Heart right ventricle (tissue), 16 donors: ENCODE data around the gene ULK4. TPM values are rescaled to one million over a fixed set of nuclear protein-coding genes. Genes with fewer than 3 reads are reported as not detected.

Experiments
- ATAC-seq, 8 donors: fragments of 200-7000 bp; cut with Tn5 transposase; one replicate each; pipeline ENCODE4 v1.9.1; 2020; ENCODE audit warnings: mild to moderate bottlenecking in 8 of 8, moderate library complexity in 8 of 8, moderate number of reproducible peaks in 1 of 8
- DNase-seq, 2 donors: peaks; one replicate each; pipeline ENCODE4 v3.0.0-alpha.2; 2020
- H3K27ac ChIP-seq, 10 donors: fragments of 200-600 bp; sonication (generic) in 2 of 10; one replicate each; pipeline versions ENCODE4 v1.5.0 to v1.8.0; 2020 to 2022; ENCODE audit warnings: mild to moderate bottlenecking in 3 of 10
- H3K27me3 ChIP-seq, 7 donors: fragments of 200-600 bp; one replicate each; pipeline ENCODE4 v1.8.0; 2021 to 2022; ENCODE audit warnings: mild to moderate bottlenecking in 2 of 7
- H3K36me3 ChIP-seq, 9 donors: fragments of 200-600 bp; sonication (generic) in 1 of 9; one replicate each; pipeline versions ENCODE4 v1.5.0 to v1.8.0; 2020 to 2022; ENCODE audit warnings: mild to moderate bottlenecking in 2 of 9
- H3K4me1 ChIP-seq, 9 donors: fragments of 200-600 bp; sonication (generic) in 1 of 9; one replicate each; pipeline versions ENCODE4 v1.5.0 to v1.8.0; 2020 to 2022; ENCODE audit warnings: mild to moderate bottlenecking in 4 of 9
- H3K4me3 ChIP-seq, 10 donors: fragments of 200-600 bp; sonication (generic) in 2 of 10; one replicate each; pipeline versions ENCODE4 v1.5.0 to v1.8.0; 2020 to 2022; ENCODE audit warnings: mild to moderate bottlenecking in 7 of 10, moderate library complexity in 2 of 10
- H3K9me3 ChIP-seq, 11 donors: fragments of 200-600 bp in 10 of 11; sonication (generic) in 2 of 11; one replicate each; pipeline versions ENCODE4 v1.5.0 to v1.8.0; 2013 to 2022; ENCODE audit warnings: mild to moderate bottlenecking in 2 of 11, control low read depth in 1 of 11, moderate library complexity in 1 of 11
- WGBS, 2 donors: extraction: QIAGEN DNeasy Blood & Tissue Kit; methylation state at CpG; one replicate each; pipeline ENCODE4 v1.1.7; 2013; ENCODE audit warnings: inconsistent platforms in 1 of 2; 5-methylcytosine and 5-hydroxymethylcytosine counted together
- intact Hi-C, 10 donors: fragments of 100-400 bp; cut with DNase I; formaldehyde crosslinking; loops; one replicate each; pipeline versions ENCODE4 v1.11.1 to v1.14.2; 2022
- polyA plus RNA-seq, 2 donors: library from polyadenylated mRNA; stranded (reverse); fragments of 200-250 nt; gene quantifications; one replicate each; pipeline ENCODE4 v1.2.3, GENCODE V29; 2013
- total RNA-seq, 10 donors: library from RNA; stranded (reverse); fragmentation: NEBNext Ultra II Directional in 3 of 10; extraction: Animal tissue kit (Norgen Biotek cat#: 25700) in 3 of 10; gene quantifications; one replicate each; pipeline versions ENCODE4 v1.2.1 to v1.2.4, GENCODE V29; 2021 to 2023
- TF ChIP-seq, protein P1 (sequence below), 9 donors: fragments of 200-600 bp; sonication (generic) in 2 of 9; IDR thresholded peaks; one replicate each; pipeline versions ENCODE4 v1.5.0 to v1.8.0; 2021 to 2022; ENCODE audit warnings: antibody characterized with exemption in 9 of 9, mild to moderate bottlenecking in 5 of 9, moderate library complexity in 1 of 9
- donor health status: Arrhythmogenic right ventricular cardiomyopathy.
- donor health status: ischemic (EF 13 %, LVEDD 7.1; RV severe dilation, severe dysfunction).
- donor health status: healthy with polysubstance abuse.
- donor health status: DM: no; HTN: yes; CAD: no.
- donor health status: DM: no; HTN: no; CAD: no.
- donor health status: ischemic (EF 25% LVEDD 6.9; RV normal size, moderate dysfunction).
- donor health status: ischemic (EF 25% LVEDD 5.7; RV mildly dilated, moderate dysfunction).
- donor health status: healthy.
- donor health status: DM: yes; HTN: yes; CAD: no.
- donor health status: Ischemic cardiomyopathy.
- donor health status: ischemic (EF 35%, LVEDD 5.7; RV mildly dilated, moderate dysfunction).
- donor health status: nonischemic (EF 11% LVEDD 7.7; RV severe dilation, severe dysfunction).
- donor health status: DM: yes; HTN: yes; CAD: no.
- donor health status: PGD.
- donor health status: ischemic (EF 29% LVEDD 5.4; RV normal size, mild dysfunction).
- donor health status: nonischemic (EF 23%, LVEDD 6.1; RV moderate dilation, normal function).

ULK4 gene
- total and polyA plus RNA-seq, 12 donors: 1.4 to 11.4 (median 2.6) TPM

DNA sequence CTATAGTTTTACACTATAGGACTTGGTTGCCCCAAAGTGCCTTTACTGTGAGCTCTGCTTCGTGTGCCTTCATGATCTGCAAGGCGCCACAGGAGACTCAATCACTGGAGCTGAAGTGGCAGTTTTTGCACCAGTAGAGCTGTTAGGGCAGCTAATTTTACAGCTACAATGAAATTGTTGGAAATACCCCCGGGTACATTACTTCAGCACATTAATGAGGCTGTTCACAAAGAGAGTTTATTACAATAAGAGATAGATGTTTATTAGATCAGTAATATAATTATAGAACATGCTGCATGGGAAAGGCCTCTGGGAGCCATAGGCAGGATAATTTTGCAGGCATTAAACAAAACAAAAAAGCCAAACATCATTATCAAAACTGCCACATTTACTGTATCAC is 531.5 kb downstream of the ULK4 start:
- no peak for ATAC-seq
- Histone ChIP-seq H3K27ac (no peak overlapping the region), H3K36me3 (no peaks in the 10 kb centered on the region), H3K4me3 (no peak overlapping the region), H3K4me1 (no peaks in the 10 kb centered on the region), H3K27me3 (no peaks in the 10 kb centered on the region), H3K9me3 (peaks cover 0 to 39% (median 7%) of the 10 kb centered on the region in 11 donors)
- intact Hi-C loops: no loop called here
- no peak for DNase-seq
- TF ChIP-seq, protein P1, sequence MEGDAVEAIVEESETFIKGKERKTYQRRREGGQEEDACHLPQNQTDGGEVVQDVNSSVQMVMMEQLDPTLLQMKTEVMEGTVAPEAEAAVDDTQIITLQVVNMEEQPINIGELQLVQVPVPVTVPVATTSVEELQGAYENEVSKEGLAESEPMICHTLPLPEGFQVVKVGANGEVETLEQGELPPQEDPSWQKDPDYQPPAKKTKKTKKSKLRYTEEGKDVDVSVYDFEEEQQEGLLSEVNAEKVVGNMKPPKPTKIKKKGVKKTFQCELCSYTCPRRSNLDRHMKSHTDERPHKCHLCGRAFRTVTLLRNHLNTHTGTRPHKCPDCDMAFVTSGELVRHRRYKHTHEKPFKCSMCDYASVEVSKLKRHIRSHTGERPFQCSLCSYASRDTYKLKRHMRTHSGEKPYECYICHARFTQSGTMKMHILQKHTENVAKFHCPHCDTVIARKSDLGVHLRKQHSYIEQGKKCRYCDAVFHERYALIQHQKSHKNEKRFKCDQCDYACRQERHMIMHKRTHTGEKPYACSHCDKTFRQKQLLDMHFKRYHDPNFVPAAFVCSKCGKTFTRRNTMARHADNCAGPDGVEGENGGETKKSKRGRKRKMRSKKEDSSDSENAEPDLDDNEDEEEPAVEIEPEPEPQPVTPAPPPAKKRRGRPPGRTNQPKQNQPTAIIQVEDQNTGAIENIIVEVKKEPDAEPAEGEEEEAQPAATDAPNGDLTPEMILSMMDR (IDR thresholded peaks at IDR 0.05): no peak
- 85 to 91% methylated on average over 3 of the region's 3 CpGs for WGBS, 2 donors

DNA sequence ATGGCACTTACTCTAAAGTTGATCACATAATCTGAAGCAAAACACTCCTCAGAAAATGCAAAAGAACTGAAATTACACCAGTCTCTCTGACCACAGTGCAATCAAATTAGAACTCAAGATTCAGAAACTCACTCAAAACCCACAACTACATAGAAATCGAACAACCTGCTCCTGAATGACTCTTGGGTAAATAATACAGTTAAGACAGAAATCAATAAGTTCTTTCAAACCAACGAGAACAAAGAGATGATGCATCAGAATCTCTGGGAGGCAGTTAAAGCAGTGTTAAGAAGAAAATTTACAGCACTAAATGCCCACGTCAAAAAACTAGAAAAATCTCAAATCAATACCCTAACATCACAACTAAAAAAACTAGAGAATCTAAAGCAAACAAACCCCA is 535.4 kb downstream of the ULK4 start:
- H3K36me3 ChIP-seq: no peaks in the 10 kb centered on the region
- no peak overlapping the region for H3K4me3 ChIP-seq
- no peak overlapping the region for H3K27ac ChIP-seq
- no peak for ATAC-seq
- TF ChIP-seq, protein P1 (IDR thresholded peaks at IDR 0.05): no peak
- peaks cover 0 to 47% (median 10%) of the 10 kb centered on the region in 11 donors for H3K9me3 ChIP-seq
- 83 to 84% methylated on average over 3 of the region's 3 CpGs for WGBS, 2 donors
- DNase-seq: no peak
- intact Hi-C loops: no loop called here
- no peaks in the 10 kb centered on the region for H3K27me3 ChIP-seq
- H3K4me1 ChIP-seq: no peaks in the 10 kb centered on the region

DNA sequence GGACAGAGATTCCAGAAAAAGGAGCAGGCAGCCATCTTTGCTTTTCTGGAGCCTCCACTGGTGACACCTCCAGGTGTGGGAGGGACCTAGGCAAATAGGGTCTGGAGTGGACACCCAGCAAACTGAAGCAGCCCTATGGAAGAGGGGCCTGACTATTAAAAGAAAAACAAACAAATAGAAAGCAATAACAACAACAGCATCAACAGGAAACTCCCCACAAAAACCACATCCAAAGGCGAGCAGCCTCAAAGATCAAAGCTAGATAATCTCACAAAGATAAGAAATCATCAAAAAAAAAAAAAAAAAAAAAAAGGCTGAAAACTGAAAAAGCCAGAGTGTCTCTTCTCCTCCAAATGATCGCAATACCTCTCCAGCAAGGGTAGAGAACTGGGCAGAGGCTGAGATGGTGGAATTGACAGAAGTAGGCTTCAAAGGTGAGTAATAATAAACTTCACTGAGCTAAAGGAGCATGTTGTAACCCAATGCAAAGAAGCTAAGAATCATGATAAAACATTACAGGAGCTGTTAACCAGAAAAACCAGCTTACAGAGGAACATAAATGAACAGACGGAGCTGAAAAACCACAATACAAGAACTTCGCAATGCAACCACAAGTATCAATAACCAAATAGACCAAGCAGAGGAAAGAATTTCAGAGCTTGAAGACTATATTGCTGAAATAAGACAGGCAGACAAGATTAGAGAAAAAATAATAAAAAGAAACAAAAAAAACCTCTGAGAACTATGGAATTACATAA is 537.2 kb downstream of the ULK4 start:
- ATAC-seq: no peak
- no peaks in the 10 kb centered on the region for H3K27me3 ChIP-seq
- no peaks in the 10 kb centered on the region for H3K36me3 ChIP-seq
- no peak overlapping the region for H3K27ac ChIP-seq
- TF ChIP-seq, protein P1 (IDR thresholded peaks at IDR 0.05): no peak
- no peak for DNase-seq
- 89 to 95% methylated on average over 4 of the region's 4 CpGs for WGBS, 2 donors
- no peaks in the 10 kb centered on the region for H3K4me1 ChIP-seq
- H3K4me3 ChIP-seq: no peak overlapping the region
- peaks cover 0 to 47% (median 10%) of the 10 kb centered on the region in 11 donors for H3K9me3 ChIP-seq
- intact Hi-C loops: no loop called here

DNA sequence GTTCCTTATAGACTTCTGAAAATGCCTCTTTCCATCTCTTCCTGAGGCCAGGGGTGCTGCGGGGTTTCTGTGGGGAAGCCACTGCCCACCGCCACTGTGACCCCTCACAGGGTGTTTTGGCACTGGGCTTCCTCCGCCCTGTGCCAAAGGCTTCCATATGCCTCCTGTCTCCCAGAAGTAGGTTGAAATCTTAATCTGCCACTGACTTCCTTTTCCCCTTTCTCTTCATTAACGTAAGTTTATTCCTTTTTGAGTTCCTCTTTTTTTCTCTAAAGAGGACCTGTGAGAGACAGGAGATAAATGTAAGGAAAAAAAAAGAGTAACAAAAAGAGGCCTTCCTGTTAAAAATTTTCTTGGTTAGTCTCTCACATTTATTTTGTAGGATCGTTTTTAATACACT is 542.1 kb downstream of the ULK4 start:
- no peaks in the 10 kb centered on the region for H3K4me1 ChIP-seq
- intact Hi-C loops: no loop called here
- peaks cover 0 to 1% (median 0%) of the 10 kb centered on the region in 11 donors for H3K9me3 ChIP-seq
- WGBS, 2 donors: 81 to 88% methylated on average over 5 of the region's 5 CpGs
- H3K4me3 ChIP-seq: no peak overlapping the region
- no peaks in the 10 kb centered on the region for H3K36me3 ChIP-seq
- DNase-seq: no peak
- H3K27me3 ChIP-seq: no peaks in the 10 kb centered on the region
- no peak for ATAC-seq
- H3K27ac ChIP-seq: no peak overlapping the region
- TF ChIP-seq, protein P1 (IDR thresholded peaks at IDR 0.05): no peak
